Spleen (tissue), 11 donors: ENCODE results near the gene ZNF701. TPM values are rescaled to one million over a fixed set of nuclear protein-coding genes. Genes with fewer than 3 reads are reported as not detected.

Experiments
- DNase-seq: peaks from one replicate; pipeline ENCODE4 v3.0.0-alpha.2; 2020
- H3K27ac ChIP-seq, 8 donors: fragments of 200-600 bp; sonication (generic) in 7 of 8; 1 replicate in 4 of 8; 2 replicates in 4 of 8; pipeline versions ENCODE4 v1.5.0 to v1.8.0; 2016 to 2021; ENCODE audit warnings: inconsistent platforms in 4 of 8, mild to moderate bottlenecking in 4 of 8, moderate library complexity in 1 of 8
- H3K27me3 ChIP-seq, 7 donors: fragments of 200-600 bp; sonication (generic) in 6 of 7; replicated peaks in 1 of 7; 1 replicate in 4 of 7; 2 replicates in 3 of 7; pipeline versions ENCODE4 v1.5.0 to v1.8.0; 2016 to 2021; ENCODE audit warnings: inconsistent platforms in 3 of 7, mild to moderate bottlenecking in 1 of 7
- H3K36me3 ChIP-seq, 6 donors: fragments of 200-600 bp; sonication (generic) in 5 of 6; 1 replicate in 4 of 6; 2 replicates in 2 of 6; pipeline versions ENCODE4 v1.5.0 to v1.8.0; 2016 to 2021; ENCODE audit warnings: inconsistent platforms in 2 of 6
- H3K4me1 ChIP-seq, 6 donors: fragments of 200-600 bp; sonication (generic) in 5 of 6; 1 replicate in 3 of 6; 2 replicates in 3 of 6; pipeline versions ENCODE4 v1.5.0 to v1.8.0; 2016 to 2021; ENCODE audit warnings: inconsistent platforms in 3 of 6
- H3K4me3 ChIP-seq, 8 donors: fragments of 200-600 bp; sonication (generic) in 7 of 8; 1 replicate in 4 of 8; 2 replicates in 4 of 8; pipeline versions ENCODE4 v1.5.0 to v1.8.0; 2016 to 2021; ENCODE audit warnings: inconsistent platforms in 4 of 8, mild to moderate bottlenecking in 4 of 8, moderate library complexity in 2 of 8
- H3K9me3 ChIP-seq, 8 donors: fragments of 200-600 bp; sonication (generic) in 7 of 8; 1 replicate in 4 of 8; 2 replicates in 4 of 8; pipeline versions ENCODE4 v1.5.0 to v1.8.0; 2016 to 2021; ENCODE audit warnings: inconsistent platforms in 4 of 8
- CTCF ChIP-seq, 11 experiments: fragments of 200-600 bp in 7 of 11; fragments of 450-650 bp in 4 of 11; sonication (generic) in 4 of 11; IDR thresholded peaks in 8 of 11; conservative IDR thresholded peaks in 3 of 11; 1 replicate in 7 of 11; 2 replicates in 4 of 11; pipeline versions ENCODE4 v1.4.0 to v1.8.0; 2016 to 2021; ENCODE audit warnings: antibody characterized with exemption in 11 of 11, inconsistent platforms in 4 of 11, mild to moderate bottlenecking in 1 of 11
- POLR2A ChIP-seq, 3 donors: fragments of 450-650 bp; IDR thresholded peaks; one replicate each; pipeline ENCODE4 v1.5.1; 2017; ENCODE audit warnings: antibody characterized with exemption in 3 of 3, mild to moderate bottlenecking in 1 of 3
- POLR2AphosphoS5 ChIP-seq, 3 donors: sonication (generic); formaldehyde crosslinking; IDR thresholded peaks; one replicate each; pipeline ENCODE4 v1.5.1; 2017; ENCODE audit warnings: antibody characterized with exemption in 3 of 3
- WGBS, 5 donors: extraction: QIAGEN DNeasy Blood & Tissue Kit in 3 of 5; methylation state at CpG; one replicate each; pipeline versions ENCODE4 v1.1.5 to v1.1.7; 2013 to 2018; 5-methylcytosine and 5-hydroxymethylcytosine counted together
- intact Hi-C: fragments of 100-400 bp; cut with DNase I; formaldehyde crosslinking; loops from one replicate; pipeline ENCODE4 v1.15.0; 2023; ENCODE audit warnings: low total_unique reads
- polyA plus RNA-seq, 3 donors: library from polyadenylated mRNA; stranded (reverse); fragments of 200-250 nt; gene quantifications; one replicate each; pipeline ENCODE4 v1.2.1, GENCODE V29; 2013
- total RNA-seq, 7 donors: library from RNA; depleted of rRNA in 3 of 7; stranded (reverse); fragments of >200 nt in 3 of 7; fragmentation: NEBNext Ultra II Directional in 4 of 7; extraction: Animal tissue kit (Norgen Biotek cat#: 25700) in 4 of 7; gene quantifications; one replicate each; pipeline versions ENCODE4 v1.1.0 to v1.2.1, GENCODE V29; 2016 to 2021
- donor health status: healthy with polysubstance abuse.
- donor health status: DM: no; HTN: no; CAD: no; lungs with moderate emphysema.
- donor health status: DM: no; HTN: no; CAD: no.
- donor health status: Bipolar disorder and iron deficiency.
- donor health status: healthy.
- donor health status: DM: no; HTN: no; CAD: no.
- donor health status: DM: yes; HTN: yes; CAD: no.

ZNF701 gene
- total and polyA plus RNA-seq, 10 donors, result 5.0 to 28.2 (median 20.0) TPM

DNA sequence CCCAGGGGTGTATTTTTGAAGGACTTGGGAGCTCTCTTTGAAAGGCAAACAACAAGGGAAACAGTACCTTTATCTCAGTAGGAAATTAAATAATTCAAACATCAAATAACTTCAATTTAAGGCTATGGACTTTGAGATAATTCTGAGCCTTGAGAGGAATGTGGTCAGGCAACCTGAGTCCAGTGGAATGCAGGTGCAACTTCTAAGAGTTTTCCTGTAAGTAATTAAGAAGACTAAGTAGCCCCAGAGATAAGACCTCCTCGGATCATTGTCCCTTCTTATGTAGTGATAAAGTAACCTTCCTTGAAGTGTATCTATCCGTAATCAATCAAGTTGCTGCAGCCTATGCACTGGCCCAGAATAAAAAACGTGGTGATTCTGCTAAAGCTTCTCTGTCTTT, 29.2 kb downstream of the ZNF701 start:
- intact Hi-C loops, result no loop called here
- TF ChIP-seq POLR2AphosphoS5 (IDR thresholded peaks at IDR 0.05) (no peak), CTCF (IDR thresholded peaks at IDR 0.05 in 8 of 11, conservative IDR thresholded peaks at IDR 0.05 in 3 of 11) (no peak), POLR2A (IDR thresholded peaks at IDR 0.05) (no peak)
- DNase-seq, result no peak
- peaks cover 0 to 44% (median 20%) of the 10 kb centered on the region in 8 donors for H3K9me3 ChIP-seq
- H3K36me3 ChIP-seq, result peaks cover 0 to 31% (median 8%) of the 10 kb centered on the region in 6 donors
- no peaks in the 10 kb centered on the region for H3K27me3 ChIP-seq
- no peak overlapping the region for H3K27ac ChIP-seq
- H3K4me1 ChIP-seq, result peaks cover 0 to 31% (median 19%) of the 10 kb centered on the region in 6 donors
- no peak overlapping the region for H3K4me3 ChIP-seq
- 89 to 94% (median 91%) methylated on average over 3 of the region's 3 CpGs for WGBS, 5 donors

- Histone ChIP-seq H3K27ac (peak overlapping the region; percentile 39 to 87 (median 81)), H3K4me3 (peak overlapping the region; percentile 64 to 86 (median 74)), H3K36me3 (peaks cover 0 to 29% (median 6%) of the 10 kb centered on the region in 6 donors), H3K9me3 (peaks cover 0 to 46% (median 23%) of the 10 kb centered on the region in 8 donors), H3K4me1 (peaks cover 0 to 31% (median 19%) of the 10 kb centered on the region in 6 donors), H3K27me3 (no peaks in the 10 kb centered on the region)
- DNase-seq, result peak; percentile 76
- intact Hi-C loops, result loop anchor here (5.0 to 10.0 kb wide), 2 partner anchors 37 to 94 kb away; partner anchors contain the start of gene ZNF83
- no peak for TF ChIP-seq CTCF (IDR thresholded peaks at IDR 0.05 in 8 of 11, conservative IDR thresholded peaks at IDR 0.05 in 3 of 11)
- TF ChIP-seq POLR2A (IDR thresholded peaks at IDR 0.05), result no peak
- no peak for TF ChIP-seq POLR2AphosphoS5 (IDR thresholded peaks at IDR 0.05)
- 0 to 1% (median 1%) methylated on average over 10 to 15 of the region's 15 CpGs for WGBS, 5 donors
Measured at GRCh38 chr19:52600639-52601024, 30.5 kb downstream of the ZNF701 start.

- intact Hi-C loops, result loop anchor here (5.0 to 10.0 kb wide), 2 partner anchors 36 to 94 kb away; partner anchors contain the start of gene ZNF83
- peak; percentile 98 for DNase-seq
- Histone ChIP-seq H3K9me3 (peaks cover 0 to 46% (median 24%) of the 10 kb centered on the region in 8 donors), H3K4me1 (peaks cover 0 to 31% (median 19%) of the 10 kb centered on the region in 6 donors), H3K36me3 (peaks cover 0 to 27% (median under 1%) of the 10 kb centered on the region in 6 donors), H3K4me3 (peak overlapping the region; percentile 64 to 86 (median 74)), H3K27me3 (no peaks in the 10 kb centered on the region), H3K27ac (peak overlapping the region; percentile 32 to 87 (median 81))
- TF ChIP-seq POLR2AphosphoS5 (IDR thresholded peaks at IDR 0.05) (peak; percentile 89 to 91 (median 90)), CTCF (IDR thresholded peaks at IDR 0.05 in 8 of 11, conservative IDR thresholded peaks at IDR 0.05 in 3 of 11) (peak in 9 of 11 experiments; percentile 43 to 84 (median 64)), POLR2A (IDR thresholded peaks at IDR 0.05) (no peak)
- 0 to 1% (median 1%) methylated on average over 37 to 62 of the region's 62 CpGs for whole genome bisulfite sequencing, 5 donors
Measured at GRCh38 chr19:52601025-52601973, 31.2 kb downstream of the ZNF701 start.
